ENCODE measurements around the gene RAMACL. TPM values are rescaled to one million over a fixed set of nuclear protein-coding genes. Genes with fewer than 3 reads are reported as not detected.

The RAMACL gene
- total and polyA plus RNA-seq, 2 of the 13 experiments (the other 11 are each of a cell fraction or from before 2014, with no cell fraction given): 0.09 to 0.29 TPM

- ChIA-PET CTCF (ENCODE audit: low intra/inter-chr PET ratio, low total read pairs) (no interaction called here), POLR2A (no interaction called here)
- Histone ChIP-seq H2AFZ (ENCODE audit: low read length) (no peak overlapping the region), H3K4me3 (replicated peaks in 1 of 3; ENCODE audit: insufficient read depth in 1 of 3, low read depth in 2 of 3, low read length in 3 of 3) (no peak overlapping the region), H4K20me1 (ENCODE audit: insufficient read depth, low read length) (no peaks in the 10 kb centered on the region), H3K9me3 (ENCODE audit: low read length) (no peaks in the 10 kb centered on the region), H3K9ac (ENCODE audit: insufficient read depth, low read depth, low read length) (no peak overlapping the region), H3K27ac (ENCODE audit: extremely low read length, insufficient read depth, low read length) (no peak overlapping the region), H3K4me1 (ENCODE audit: insufficient read depth, low read length) (no peaks in the 10 kb centered on the region), H3K27me3 (ENCODE audit: control insufficient read depth in 1 of 2, insufficient read depth in 2 of 2, low read length in 2 of 2) (peaks cover 5 to 48% of the 10 kb centered on the region in 2 experiments; a peak in 4 of 5 replicates), H3K36me3 (replicated peaks in 1 of 2; ENCODE audit: control insufficient read depth in 1 of 2, insufficient read depth in 2 of 2, low read length in 2 of 2) (no peaks in the 10 kb centered on the region), H3K4me2 (ENCODE audit: low read depth, low read length) (no peak overlapping the region), H3K79me2 (ENCODE audit: insufficient read depth, low read length) (no peaks in the 10 kb centered on the region)
- WGBS (ENCODE audit: low lambda C conversion rate): 4% methylated on average over 7 of the region's 8 CpGs
- DNase-seq (ENCODE audit: low spot score) (no peak), FAIRE-seq (no peak), ATAC-seq (no peak)
- TF ChIP-seq CERS6 (CRISPR knock-in tag; IDR thresholded peaks at IDR 0.05): no peak
- TF ChIP-seq ARNT (IDR thresholded peaks at IDR 0.05): no peak
- TF ChIP-seq ZNF703 (CRISPR knock-in tag; IDR thresholded peaks at IDR 0.05; ENCODE audit: borderline replicate concordance): no peak
- in situ Hi-C loops (cut with HindIII; ENCODE audit: extremely low pct_ligation_motif_present, low pct_unique_long_range_greater_than_20kb) (no loop called here), intact Hi-C loops (cut with micrococcal nuclease; ENCODE audit: unreplicated experiment) (loop anchor here (5.0 kb wide), 1 partner anchor 313 kb away; no protein-coding TSS in a partner anchor)
- no TSS peak for BruUV-seq (replicated peaks)
These were observed 3.5 kb upstream of the RAMACL start for GRCh38 chr6:166589786-166590574.

GRCh38 chr6:166589337-166589731 lies 2.9 kb upstream of the RAMACL start:
- Histone ChIP-seq H3K9ac (ENCODE audit: insufficient read depth, low read depth, low read length) (no peak overlapping the region), H2AFZ (ENCODE audit: low read length) (no peak overlapping the region), H3K36me3 (replicated peaks in 1 of 2; ENCODE audit: control insufficient read depth in 1 of 2, insufficient read depth in 2 of 2, low read length in 2 of 2) (no peaks in the 10 kb centered on the region), H3K27me3 (ENCODE audit: control insufficient read depth in 1 of 2, insufficient read depth in 2 of 2, low read length in 2 of 2) (peaks cover 7 to 51% of the 10 kb centered on the region in 2 experiments; a peak in 4 of 5 replicates), H3K79me2 (ENCODE audit: insufficient read depth, low read length) (no peaks in the 10 kb centered on the region), H3K9me3 (ENCODE audit: low read length) (no peaks in the 10 kb centered on the region), H3K4me3 (replicated peaks in 1 of 3; ENCODE audit: insufficient read depth in 1 of 3, low read depth in 2 of 3, low read length in 3 of 3) (no peak overlapping the region), H3K4me2 (ENCODE audit: low read depth, low read length) (no peak overlapping the region), H3K4me1 (ENCODE audit: insufficient read depth, low read length) (no peaks in the 10 kb centered on the region), H3K27ac (ENCODE audit: extremely low read length, insufficient read depth, low read length) (no peak overlapping the region), H4K20me1 (ENCODE audit: insufficient read depth, low read length) (no peaks in the 10 kb centered on the region)
- POLR2A ChIA-PET: no interaction called here
- intact Hi-C loops (cut with micrococcal nuclease; ENCODE audit: unreplicated experiment): no loop called here
- CTCF ChIA-PET (ENCODE audit: low intra/inter-chr PET ratio, low total read pairs): no interaction called here
- no TSS peak for BruUV-seq (replicated peaks)
- in situ Hi-C loops (cut with HindIII; ENCODE audit: extremely low pct_ligation_motif_present, low pct_unique_long_range_greater_than_20kb): no loop called here
- no peak for FAIRE-seq
- WGBS (ENCODE audit: low lambda C conversion rate): 17% methylated on average over 4 of the region's 4 CpGs
- ATAC-seq: no peak
- DNase-seq (ENCODE audit: low spot score): no peak
- TF ChIP-seq ZNF780A (CRISPR knock-in tag; IDR thresholded peaks at IDR 0.05) (no peak), NR2F6 (IDR thresholded peaks at IDR 0.05) (no peak), NR2F6 (CRISPR knock-in tag; IDR thresholded peaks at IDR 0.05) (no peak), PRMT3 (CRISPR knock-in tag; IDR thresholded peaks at IDR 0.05; ENCODE audit: borderline replicate concordance, low read depth) (no peak), CTCF (CRISPR knock-in tag; IDR thresholded peaks at IDR 0.05) (no peak), ZNF513 (CRISPR knock-in tag; conservative IDR thresholded peaks at IDR 0.05) (no peak), HNRNPUL1 (IDR thresholded peaks at IDR 0.05; ENCODE audit: low read depth, low read length) (no peak), FOXM1 (CRISPR knock-in tag; IDR thresholded peaks at IDR 0.05) (no peak), POLR2A (IDR thresholded peaks at IDR 0.05; ENCODE audit: insufficient read depth in 1 of 2, low read depth in 2 of 2, low read length in 2 of 2) (no peak), SOX13 (IDR thresholded peaks at IDR 0.05) (no peak), SOX13 (CRISPR knock-in tag; conservative IDR thresholded peaks at IDR 0.05 in 1 of 2, IDR thresholded peaks at IDR 0.05 in 1 of 2) (no peak), ZNF570 (CRISPR knock-in tag; IDR thresholded peaks at IDR 0.05; ENCODE audit: borderline replicate concordance) (no peak), ZNF776 (CRISPR knock-in tag; IDR thresholded peaks at IDR 0.05) (no peak)

Data from HepG2 (cell line).